Endothelial cell (in vitro differentiated cells): ENCODE data around the gene LAD1. TPM values are rescaled to one million over a fixed set of nuclear protein-coding genes. Genes with fewer than 3 reads are reported as not detected.
A peak's percentile ranks its signal among the peaks of the same experiment; 100 is the strongest.

Source experiments
- DNase-seq: peaks from one replicate; pipeline ENCODE4 v3.0.0; 2021; ENCODE audit warnings: low spot score
- H3K27ac Mint-ChIP-seq: one replicate; pipeline ENCODE4 v1.8.0; 2021; ENCODE audit warnings: mixed read lengths, inconsistent platforms; ENCODE audit not compliant: unreplicated experiment
- H3K27me3 Mint-ChIP-seq: one replicate; pipeline ENCODE4 v1.8.0; 2021; ENCODE audit warnings: mild to moderate bottlenecking, moderate library complexity, mixed read lengths, inconsistent platforms; ENCODE audit not compliant: unreplicated experiment
- H3K36me3 Mint-ChIP-seq: one replicate; pipeline ENCODE4 v1.8.0; 2021; ENCODE audit warnings: mild to moderate bottlenecking, low read depth, mixed read lengths, inconsistent platforms; ENCODE audit not compliant: unreplicated experiment
- H3K4me1 Mint-ChIP-seq: one replicate; pipeline ENCODE4 v1.8.0; 2021; ENCODE audit warnings: mild to moderate bottlenecking, mixed read lengths, inconsistent platforms; ENCODE audit not compliant: unreplicated experiment
- H3K4me3 Mint-ChIP-seq: one replicate; pipeline ENCODE4 v1.8.0; 2021; ENCODE audit warnings: mild to moderate bottlenecking, mixed read lengths, inconsistent platforms; ENCODE audit not compliant: unreplicated experiment
- H3K9me3 Mint-ChIP-seq: one replicate; pipeline ENCODE4 v1.8.0; 2021; ENCODE audit warnings: mixed read lengths, inconsistent platforms; ENCODE audit not compliant: unreplicated experiment
- CTCF ChIP-seq: fragments of 200-600 bp; sonication (generic); IDR thresholded peaks from one replicate; pipeline ENCODE4 v1.5.0; 2021; ENCODE audit warnings: antibody characterized with exemption; ENCODE audit not compliant: unreplicated experiment
- total RNA-seq: library from RNA; stranded (reverse); fragmentation: NEBNext Ultra II Directional; extraction: Animal tissue kit (Norgen Biotek cat#: 25700); gene quantifications from one replicate; pipeline ENCODE4 v1.2.1, GENCODE V29; 2021; ENCODE audit not compliant: unreplicated experiment

Gene LAD1
- total RNA-seq, 1 donor from 2014 or later: 0.59 TPM

- DNase-seq: no peak
- H3K27ac Mint-ChIP-seq: peak overlapping the region; percentile 79
- H3K36me3 Mint-ChIP-seq: peaks cover 7% of the 10 kb centered on the region
- peaks cover 1% of the 10 kb centered on the region for H3K27me3 Mint-ChIP-seq
- no peak for TF ChIP-seq CTCF
- H3K4me3 Mint-ChIP-seq: no peak overlapping the region
- peaks cover 25% of the 10 kb centered on the region for H3K4me1 Mint-ChIP-seq
- no peaks in the 10 kb centered on the region for H3K9me3 Mint-ChIP-seq
Observed at GRCh38 chr1:201349092-201349491, 50.0 kb downstream of the LAD1 start.

- peak; percentile 21 for TF ChIP-seq CTCF
- Mint-ChIP-seq H3K9me3 (no peaks in the 10 kb centered on the region), H3K27ac (no peak overlapping the region), H3K4me1 (peaks cover 25% of the 10 kb centered on the region), H3K27me3 (peaks cover 1% of the 10 kb centered on the region), H3K4me3 (no peak overlapping the region), H3K36me3 (peaks cover 7% of the 10 kb centered on the region)
- DNase-seq: peak; percentile 74
Observed at GRCh38 chr1:201348211-201348566, 50.9 kb downstream of the LAD1 start.

- Mint-ChIP-seq H3K4me3 (no peak overlapping the region), H3K27me3 (peaks cover 1% of the 10 kb centered on the region), H3K36me3 (peaks cover 7% of the 10 kb centered on the region), H3K4me1 (peaks cover 25% of the 10 kb centered on the region), H3K27ac (peak overlapping the region; percentile 33), H3K9me3 (no peaks in the 10 kb centered on the region)
- no peak for DNase-seq
- no peak for TF ChIP-seq CTCF
Observed at GRCh38 chr1:201347498-201348210, 51.5 kb downstream of the LAD1 start.

DNA sequence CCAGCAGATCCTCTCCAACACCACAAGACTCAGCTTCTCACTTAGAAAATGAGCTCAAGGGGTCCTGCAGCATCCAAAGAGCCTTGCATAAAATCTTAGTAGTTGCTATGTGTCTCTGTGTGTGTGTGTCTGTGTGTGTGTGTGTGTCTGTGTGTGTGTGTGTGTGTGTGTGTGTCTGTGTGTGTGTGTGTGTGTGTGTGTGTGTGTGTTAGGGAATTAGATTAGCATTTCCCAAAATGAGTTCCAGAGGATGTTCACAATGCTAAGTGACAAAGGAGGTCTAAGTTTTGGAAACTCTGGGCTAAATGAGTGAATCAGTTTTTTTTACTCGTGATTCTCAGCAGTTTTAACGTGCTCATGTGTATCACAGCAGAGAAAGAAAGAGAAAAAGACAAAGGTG lies 52.1 kb downstream of the LAD1 start:
- H3K4me3 Mint-ChIP-seq: no peak overlapping the region
- peak overlapping the region; percentile 33 for H3K27ac Mint-ChIP-seq
- peaks cover 1% of the 10 kb centered on the region for H3K27me3 Mint-ChIP-seq
- TF ChIP-seq CTCF: no peak
- no peak for DNase-seq
- peaks cover 25% of the 10 kb centered on the region for H3K4me1 Mint-ChIP-seq
- no peaks in the 10 kb centered on the region for H3K9me3 Mint-ChIP-seq
- H3K36me3 Mint-ChIP-seq: peaks cover 7% of the 10 kb centered on the region

GRCh38 chr1:201346337-201346939 lies 52.7 kb downstream of the LAD1 start:
- peaks cover 1% of the 10 kb centered on the region for H3K27me3 Mint-ChIP-seq
- TF ChIP-seq CTCF: peak; percentile 62
- H3K4me3 Mint-ChIP-seq: no peak overlapping the region
- H3K27ac Mint-ChIP-seq: no peak overlapping the region
- DNase-seq: peak; percentile 69
- H3K9me3 Mint-ChIP-seq: no peaks in the 10 kb centered on the region
- H3K4me1 Mint-ChIP-seq: peaks cover 25% of the 10 kb centered on the region
- H3K36me3 Mint-ChIP-seq: peaks cover 7% of the 10 kb centered on the region
